HCT116 (cell line): ENCODE results near the gene ITGA11.

Source experiments
- CTCF ChIP-seq, 3 experiments: fragments of 200-600 bp in 1 of 3; sonication (generic) in 1 of 3; IDR thresholded peaks in 2 of 3; conservative IDR thresholded peaks in 1 of 3; 2 replicates each; pipeline ENCODE4 v1.5.1; 2012 to 2017; ENCODE audit warnings: low read depth in 2 of 3, low read length in 2 of 3, antibody characterized with exemption in 1 of 3, borderline replicate concordance in 1 of 3, control low read depth in 1 of 3, mild to moderate bottlenecking in 1 of 3, mixed read lengths in 1 of 3, mixed run types in 1 of 3, moderate library complexity in 1 of 3; ENCODE audit not compliant: insufficient read depth in 1 of 3
- EZH2 ChIP-seq: fragments of 200-600 bp; sonication (generic); IDR thresholded peaks from 2 replicates; pipeline ENCODE4 v1.6.1; 2017; ENCODE audit warnings: antibody characterized with exemption, mixed run types
- POLR2A ChIP-seq: IDR thresholded peaks from 2 replicates; pipeline ENCODE4 v1.7.0; 2011; ENCODE audit warnings: borderline replicate concordance; ENCODE audit not compliant: insufficient read depth, insufficient read length; ENCODE audit errors: extremely low read depth
- REST ChIP-seq: IDR thresholded peaks from 2 replicates; pipeline ENCODE4 v1.6.1; 2012; ENCODE audit warnings: low read depth
- SRF ChIP-seq: IDR thresholded peaks from 2 replicates; pipeline ENCODE4 v1.6.1; 2012; ENCODE audit warnings: low read depth

DNA sequence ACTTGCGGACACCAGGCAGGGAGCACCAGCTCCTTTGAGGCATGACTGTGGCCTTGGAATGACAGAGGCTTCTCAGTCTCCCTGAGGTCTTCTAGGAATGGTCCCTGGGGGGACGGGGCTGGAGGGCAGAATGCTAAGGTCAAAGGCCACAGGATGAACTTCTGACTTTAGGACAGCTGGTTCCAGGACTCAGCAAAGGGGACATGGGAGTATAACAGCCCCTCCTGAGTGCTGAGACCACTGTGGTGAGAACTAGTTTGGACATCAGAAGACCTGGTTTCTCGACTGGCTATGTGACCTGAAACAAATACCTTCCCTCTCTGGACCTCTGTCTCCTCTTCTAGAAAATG lies 17.8 kb downstream of the ITGA11 start:
- TF ChIP-seq REST, result no peak
- TF ChIP-seq CTCF (IDR thresholded peaks at IDR 0.05 in 2 of 3, conservative IDR thresholded peaks at IDR 0.05 in 1 of 3; ENCODE audit: borderline replicate concordance in 1 of 3, insufficient read depth in 1 of 3, low read depth in 2 of 3, low read length in 2 of 3), result no peak
- no peak for TF ChIP-seq POLR2A
- TF ChIP-seq EZH2, result no peak
- TF ChIP-seq SRF, result no peak
